Hepatocyte (in vitro differentiated cells): Measurements from ENCODE around the gene KCNQ1. TPM values are rescaled to one million over a fixed set of nuclear protein-coding genes. Genes with fewer than 3 reads are reported as not detected.
"Not testable (repeated sequence)": the region's sequence is repeated elsewhere in the genome, so short reads cannot be mapped to it uniquely, and the experiment has no call there.

Experiments used
- DNase-seq: peaks from one replicate; pipeline ENCODE4 v3.0.0-alpha.2; 2016; ENCODE audit warnings: low spot score
- H2AFZ ChIP-seq: fragments of 200-600 bp; sonication (generic); 2 replicates; pipeline ENCODE4 v1.6.0; 2016; ENCODE audit warnings: antibody characterized with exemption, mild to moderate bottlenecking
- H3K27ac ChIP-seq: fragments of 200-600 bp; sonication (generic); 2 replicates; pipeline ENCODE4 v1.5.1; 2016; ENCODE audit warnings: mild to moderate bottlenecking
- H3K27me3 ChIP-seq: fragments of 200-600 bp; sonication (generic); 2 replicates; pipeline ENCODE4 v1.6.1; 2016
- H3K36me3 ChIP-seq: fragments of 200-600 bp; sonication (generic); replicated peaks from 2 replicates; pipeline ENCODE4 v1.5.1; 2016; ENCODE audit warnings: low read depth; ENCODE audit not compliant: insufficient read depth
- H3K4me1 ChIP-seq: fragments of 200-600 bp; sonication (generic); 2 replicates; pipeline ENCODE4 v1.5.1; 2016; ENCODE audit warnings: mild to moderate bottlenecking, moderate library complexity; ENCODE audit not compliant: insufficient read depth
- H3K4me2 ChIP-seq: fragments of 200-600 bp; sonication (generic); 2 replicates; pipeline ENCODE4 v1.6.0; 2016
- H3K4me3 ChIP-seq: fragments of 200-600 bp; sonication (generic); 2 replicates; pipeline ENCODE4 v1.5.1; 2016; ENCODE audit warnings: mild to moderate bottlenecking
- H3K79me2 ChIP-seq: fragments of 200-600 bp; sonication (generic); 2 replicates; pipeline ENCODE4 v1.6.0; 2017; ENCODE audit warnings: mild to moderate bottlenecking
- H3K9me2 ChIP-seq: fragments of 200-600 bp; sonication (generic); replicated peaks from 2 replicates; pipeline ENCODE4 v1.6.0; 2017; ENCODE audit warnings: mild to moderate bottlenecking; ENCODE audit not compliant: insufficient read depth
- H3K9me3 ChIP-seq: fragments of 200-600 bp; sonication (generic); 2 replicates; pipeline ENCODE4 v1.5.1; 2016; ENCODE audit warnings: low read depth, mild to moderate bottlenecking
- H4K20me1 ChIP-seq: fragments of 200-600 bp; sonication (generic); 2 replicates; pipeline ENCODE4 v1.6.0; 2016; ENCODE audit warnings: mild to moderate bottlenecking; ENCODE audit not compliant: insufficient read depth, poor library complexity, severe bottlenecking
- EZH2 ChIP-seq: fragments of 200-600 bp; sonication (generic); IDR thresholded peaks from 2 replicates; pipeline ENCODE4 v1.6.1; 2016; ENCODE audit warnings: antibody characterized with exemption, mild to moderate bottlenecking, borderline replicate concordance
- EZH2phosphoT487 ChIP-seq: fragments of 200-600 bp; sonication (generic); IDR thresholded peaks from one replicate; pipeline ENCODE4 v1.6.1; 2018; ENCODE audit warnings: antibody characterized with exemption, mild to moderate bottlenecking, low read depth, moderate library complexity; ENCODE audit not compliant: unreplicated experiment, severe bottlenecking
- WGBS: methylation state at CpG from one replicate; pipeline ENCODE4 v1.1.6; 2016; ENCODE audit warnings: low lambda C conversion rate; ENCODE audit errors: missing lambda C conversion rate; 5-methylcytosine and 5-hydroxymethylcytosine counted together
- polyA plus RNA-seq: library from polyadenylated mRNA; unstranded; fragments of >200 nt; fragmentation: Nextera tagmentation; extraction: Ambion mirVana; gene quantifications from 2 replicates; pipeline ENCODE4 v1.2.1, GENCODE V29; 2016
- total RNA-seq: library from RNA; depleted of rRNA; stranded (reverse); fragments of >200 nt; gene quantifications from 2 replicates; pipeline ENCODE4 v1.2.3, GENCODE V29; 2014
- TF ChIP-seq, protein P1 (sequence below): fragments of 200-600 bp; sonication (generic); IDR thresholded peaks from 2 replicates; pipeline ENCODE4 v1.5.1; 2016; ENCODE audit warnings: antibody characterized with exemption, mild to moderate bottlenecking; ENCODE audit not compliant: poor library complexity

Gene KCNQ1
- total and polyA plus RNA-seq, 2 experiments from 2014 or later: 1.8 to 6.4 TPM

DNA sequence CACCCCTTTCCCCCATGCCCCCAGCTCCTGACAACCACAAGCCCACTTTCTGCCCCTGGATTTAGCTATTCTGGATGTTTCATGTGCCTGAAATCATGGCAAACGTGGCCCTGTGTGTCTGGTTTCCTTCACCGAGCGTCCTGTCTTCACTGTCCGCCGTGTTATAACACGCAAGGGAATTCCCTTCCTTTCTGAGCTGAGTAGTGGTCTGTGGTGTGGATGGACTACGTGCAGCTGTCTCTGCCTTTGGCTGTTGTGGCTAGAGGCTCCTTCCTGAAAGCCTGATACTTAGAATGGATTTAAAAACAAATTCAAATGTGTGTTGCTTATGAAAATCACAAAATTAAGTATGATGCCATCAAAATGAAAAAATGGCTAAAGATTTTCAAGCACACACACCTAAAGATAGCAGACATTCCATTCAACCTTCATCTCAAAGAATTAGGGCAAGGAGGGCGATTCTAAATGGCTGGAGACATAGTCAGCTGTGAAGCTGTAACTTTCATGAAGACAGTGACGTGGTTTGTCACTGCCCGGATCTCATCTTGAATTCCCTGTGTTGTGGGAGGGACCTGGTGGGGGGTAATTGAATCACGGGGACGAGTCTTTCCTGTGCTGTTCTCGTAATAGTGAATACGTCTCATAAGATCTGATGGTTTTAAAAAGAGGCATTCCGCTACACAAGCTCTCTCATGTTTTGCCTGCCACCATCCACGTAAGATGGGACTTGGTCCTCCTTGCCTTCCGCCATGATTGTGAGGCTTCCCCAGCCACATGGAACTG, 30.5 kb downstream of the KCNQ1 start:
- Histone ChIP-seq H3K27ac (peak overlapping the region; percentile 63), H3K9me2 (no peaks in the 10 kb centered on the region), H3K27me3 (no peaks in the 10 kb centered on the region), H3K36me3 (no peaks in the 10 kb centered on the region), H3K9me3 (no peaks in the 10 kb centered on the region), H3K4me2 (no peak overlapping the region), H3K4me1 (peaks cover 3% of the 10 kb centered on the region), H4K20me1 (no peaks in the 10 kb centered on the region), H3K79me2 (no peaks in the 10 kb centered on the region), H2AFZ (no peak overlapping the region), H3K4me3 (no peak overlapping the region)
- DNase-seq: no peak
- WGBS: 67% methylated on average over 17 of the region's 17 CpGs
- TF ChIP-seq EZH2: no peak
- no peak for TF ChIP-seq EZH2phosphoT487
- TF ChIP-seq, protein P1, sequence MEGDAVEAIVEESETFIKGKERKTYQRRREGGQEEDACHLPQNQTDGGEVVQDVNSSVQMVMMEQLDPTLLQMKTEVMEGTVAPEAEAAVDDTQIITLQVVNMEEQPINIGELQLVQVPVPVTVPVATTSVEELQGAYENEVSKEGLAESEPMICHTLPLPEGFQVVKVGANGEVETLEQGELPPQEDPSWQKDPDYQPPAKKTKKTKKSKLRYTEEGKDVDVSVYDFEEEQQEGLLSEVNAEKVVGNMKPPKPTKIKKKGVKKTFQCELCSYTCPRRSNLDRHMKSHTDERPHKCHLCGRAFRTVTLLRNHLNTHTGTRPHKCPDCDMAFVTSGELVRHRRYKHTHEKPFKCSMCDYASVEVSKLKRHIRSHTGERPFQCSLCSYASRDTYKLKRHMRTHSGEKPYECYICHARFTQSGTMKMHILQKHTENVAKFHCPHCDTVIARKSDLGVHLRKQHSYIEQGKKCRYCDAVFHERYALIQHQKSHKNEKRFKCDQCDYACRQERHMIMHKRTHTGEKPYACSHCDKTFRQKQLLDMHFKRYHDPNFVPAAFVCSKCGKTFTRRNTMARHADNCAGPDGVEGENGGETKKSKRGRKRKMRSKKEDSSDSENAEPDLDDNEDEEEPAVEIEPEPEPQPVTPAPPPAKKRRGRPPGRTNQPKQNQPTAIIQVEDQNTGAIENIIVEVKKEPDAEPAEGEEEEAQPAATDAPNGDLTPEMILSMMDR: no peak

DNA sequence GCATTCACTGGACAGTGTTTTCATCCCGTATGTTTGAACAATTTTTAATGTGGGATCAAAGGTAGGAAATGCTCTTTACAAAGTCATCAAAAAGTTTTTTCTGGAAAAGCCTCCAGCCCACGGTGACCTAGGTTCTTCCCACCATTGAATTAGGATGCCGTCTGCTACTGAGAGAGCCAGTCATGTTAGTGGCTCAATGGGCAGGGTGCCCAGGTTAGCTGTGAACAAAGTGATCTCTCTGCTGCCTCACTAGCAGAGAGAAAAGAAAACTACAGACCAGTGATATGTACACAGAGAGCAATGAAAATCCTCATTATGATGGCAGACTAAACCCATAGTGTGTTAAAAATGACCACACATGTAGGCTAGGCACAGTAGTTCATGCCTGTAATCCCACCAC, 32.4 kb downstream of the KCNQ1 start:
- H4K20me1 ChIP-seq: no peaks in the 10 kb centered on the region

DNA sequence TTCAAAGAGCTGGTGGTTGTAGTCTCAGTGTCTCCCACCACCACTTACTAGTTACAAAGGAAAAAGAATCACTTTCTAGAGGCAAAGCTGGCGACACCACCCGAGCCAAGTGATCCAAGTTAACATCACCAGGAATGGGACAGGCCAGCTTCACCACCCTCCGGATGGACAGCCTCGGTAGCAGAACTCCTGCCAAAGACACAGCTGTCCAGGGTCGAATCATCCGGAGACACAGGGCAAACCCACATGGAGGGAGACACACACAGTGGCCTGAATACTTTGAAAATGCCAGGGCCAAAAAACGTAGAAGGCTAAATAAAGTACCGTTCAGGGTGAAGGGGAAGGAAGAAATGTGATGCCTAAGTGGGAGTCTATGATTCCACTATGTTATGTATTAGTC, 33.1 kb downstream of the KCNQ1 start:
- no peaks in the 10 kb centered on the region for H3K79me2 ChIP-seq
- no peak overlapping the region for H3K4me3 ChIP-seq
- no peaks in the 10 kb centered on the region for H3K9me2 ChIP-seq
- DNase-seq: no peak
- H3K27ac ChIP-seq: no peak overlapping the region
- no peak overlapping the region for H2AFZ ChIP-seq
- TF ChIP-seq EZH2 (no peak), EZH2phosphoT487 (no peak)
- TF ChIP-seq, protein P1: no peak
- no peaks in the 10 kb centered on the region for H4K20me1 ChIP-seq
- no peaks in the 10 kb centered on the region for H3K9me3 ChIP-seq
- peaks cover 3% of the 10 kb centered on the region for H3K4me1 ChIP-seq
- H3K36me3 ChIP-seq: no peaks in the 10 kb centered on the region
- no peak overlapping the region for H3K4me2 ChIP-seq
- H3K27me3 ChIP-seq: no peaks in the 10 kb centered on the region
- WGBS: 88% methylated on average over 8 of the region's 8 CpGs

More for the DNA sequence above, 32.4 kb downstream of the KCNQ1 start:
- H2AFZ ChIP-seq: no peak overlapping the region
- no peaks in the 10 kb centered on the region for H3K9me2 ChIP-seq
- no peaks in the 10 kb centered on the region for H3K27me3 ChIP-seq
- no peak overlapping the region for H3K4me2 ChIP-seq
- no peak for DNase-seq
- WGBS: 88% methylated on average over 3 of the region's 3 CpGs
- TF ChIP-seq EZH2 (no peak), EZH2phosphoT487 (no peak)
- TF ChIP-seq, protein P1: no peak
- no peaks in the 10 kb centered on the region for H3K79me2 ChIP-seq
- H3K4me1 ChIP-seq: peaks cover 3% of the 10 kb centered on the region
- H3K9me3 ChIP-seq: no peaks in the 10 kb centered on the region
- H3K4me3 ChIP-seq: no peak overlapping the region
- no peaks in the 10 kb centered on the region for H3K36me3 ChIP-seq
- no peak overlapping the region for H3K27ac ChIP-seq

DNA sequence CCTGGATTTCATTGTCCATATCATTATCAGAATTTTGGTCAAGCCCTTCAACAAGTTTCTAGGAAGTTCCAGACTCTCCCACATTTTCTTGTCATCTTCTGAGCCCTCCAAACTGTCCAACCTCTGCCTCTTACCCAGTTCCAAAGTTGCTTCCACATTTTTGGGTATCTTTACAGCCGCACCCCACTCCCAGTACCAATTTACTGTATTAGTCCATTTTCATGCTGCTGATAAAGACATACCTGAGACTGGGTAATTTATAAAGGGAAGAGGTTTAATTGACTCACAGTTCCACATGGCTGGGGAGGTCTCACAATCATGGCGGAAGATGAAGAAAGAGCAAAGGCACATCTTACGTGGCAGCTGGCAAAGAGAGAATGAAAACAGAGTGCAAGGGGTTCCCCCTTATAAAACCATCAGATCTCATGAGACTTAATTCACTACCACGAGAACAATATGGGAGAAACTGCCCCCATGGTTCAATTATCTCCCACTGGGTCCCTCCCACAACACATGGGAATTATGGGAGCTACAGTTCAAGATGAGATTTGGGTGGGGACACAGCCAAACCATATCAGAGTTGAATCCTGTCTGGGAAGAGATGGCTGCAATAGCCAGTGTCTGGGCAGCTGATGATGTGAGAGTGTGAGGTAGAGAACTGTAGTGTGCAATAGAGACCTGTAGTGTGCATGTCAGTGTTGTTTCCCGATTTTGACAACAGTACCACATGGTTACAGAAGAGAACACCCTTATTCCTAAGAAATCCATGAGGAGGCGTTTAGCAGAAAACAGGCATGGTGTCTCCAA, 35.5 kb downstream of the KCNQ1 start:
- H3K4me1 ChIP-seq, H4K20me1 ChIP-seq, H3K9me3 ChIP-seq, H3K27ac ChIP-seq, H2AFZ ChIP-seq, H3K4me2 ChIP-seq, H3K79me2 ChIP-seq, H3K36me3 ChIP-seq, H3K27me3 ChIP-seq, H3K4me3 ChIP-seq, DNase-seq, H3K9me2 ChIP-seq: not testable (repeated sequence)
- WGBS: 74% methylated on average over 6 of the region's 6 CpGs
